IPS DF 6.9 (cell line): ENCODE measurements around the gene LSM6.

Experiments
- DNase-seq: peaks from one replicate; pipeline ENCODE4 v3.0.0-alpha.2; 2013; ENCODE audit warnings: low read depth, low spot score
- H3K27ac ChIP-seq: one replicate; pipeline ENCODE4 v1.5.1; 2013; ENCODE audit warnings: low read length, control low read depth
- H3K27me3 ChIP-seq: 2 replicates; pipeline ENCODE4 v1.6.1; 2013; ENCODE audit warnings: mild to moderate bottlenecking, low read length; ENCODE audit not compliant: control insufficient read depth, insufficient read depth
- H3K36me3 ChIP-seq: 2 replicates; pipeline ENCODE4 v1.6.1; 2013; ENCODE audit warnings: low read length; ENCODE audit not compliant: control insufficient read depth, insufficient read depth
- H3K4me1 ChIP-seq: 2 replicates; pipeline ENCODE4 v1.6.1; 2013; ENCODE audit warnings: low read length; ENCODE audit not compliant: control insufficient read depth, insufficient read depth
- H3K4me3 ChIP-seq: 2 replicates; pipeline ENCODE4 v1.5.1; 2013; ENCODE audit warnings: mild to moderate bottlenecking, low read length
- H3K9me3 ChIP-seq: 2 replicates; pipeline ENCODE4 v1.6.1; 2013; ENCODE audit warnings: low read length, inconsistent platforms; ENCODE audit not compliant: control insufficient read depth, insufficient read depth
- WGBS: extraction: QIAGEN DNeasy Blood & Tissue Kit; methylation state at CpG from one replicate; pipeline ENCODE4 v1.1.7; 2013; ENCODE audit warnings: mixed read lengths, missing lambda C conversion rate; ENCODE audit not compliant: insufficient read length, insufficient coverage; 5-methylcytosine and 5-hydroxymethylcytosine counted together

Gene LSM6

DNA sequence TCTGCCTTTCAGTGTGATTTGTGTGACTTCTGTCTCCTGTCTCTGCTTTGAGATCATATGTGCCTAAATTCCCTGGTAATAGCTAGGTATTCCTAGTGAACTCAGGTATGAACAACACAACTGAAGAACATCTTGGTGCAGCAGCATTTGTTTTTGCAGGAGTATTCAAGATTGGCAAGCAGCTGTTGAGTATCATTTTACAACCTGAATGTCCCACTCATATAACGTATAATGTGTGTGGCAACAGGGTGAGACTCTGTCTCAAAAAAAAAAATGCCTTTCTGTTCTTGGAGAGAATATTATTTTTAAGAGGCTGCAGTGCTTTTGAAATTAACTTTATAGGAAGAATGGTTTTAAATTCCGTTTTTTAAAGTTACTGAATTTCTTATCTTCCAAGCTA lies 7.7 kb downstream of the LSM6 start:
- no peak overlapping the region for H3K4me3 ChIP-seq
- H3K9me3 ChIP-seq, result no peaks in the 10 kb centered on the region
- H3K36me3 ChIP-seq, result peaks cover 2% of the 10 kb centered on the region; the same call in 1 of the 2 replicates
- DNase-seq, result no peak
- no CpG with 5 or more reads among the region's 2 CpGs for WGBS
- H3K27me3 ChIP-seq, result no peaks in the 10 kb centered on the region
- H3K4me1 ChIP-seq, result no peaks in the 10 kb centered on the region
- no peak overlapping the region for H3K27ac ChIP-seq

DNA sequence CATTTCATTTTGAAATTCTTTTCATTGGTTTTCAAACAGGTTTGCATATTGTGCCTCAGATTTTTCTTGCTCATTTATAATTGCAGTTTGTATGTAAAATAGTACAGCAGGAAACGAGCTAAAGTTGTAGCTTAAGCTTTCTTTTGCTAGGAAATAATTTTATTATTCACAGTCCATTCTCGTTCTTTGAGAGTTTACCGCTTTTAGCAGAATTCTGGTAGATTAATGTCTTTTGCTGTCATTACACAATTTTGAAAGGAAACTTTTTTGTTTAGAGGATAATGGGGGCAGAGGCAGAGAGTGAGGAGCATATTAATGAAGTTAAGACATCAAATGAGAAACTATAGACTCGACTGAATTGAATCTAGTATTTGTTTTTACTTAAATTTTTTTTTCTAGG lies 10.5 kb downstream of the LSM6 start:
- Histone ChIP-seq H3K27me3 (no peaks in the 10 kb centered on the region), H3K27ac (no peak overlapping the region), H3K36me3 (peaks cover 9% of the 10 kb centered on the region; the same call in 1 of the 2 replicates), H3K9me3 (no peaks in the 10 kb centered on the region), H3K4me1 (no peaks in the 10 kb centered on the region), H3K4me3 (no peak overlapping the region)
- no peak for DNase-seq
- no CpG with 5 or more reads among the region's 4 CpGs for WGBS

DNA sequence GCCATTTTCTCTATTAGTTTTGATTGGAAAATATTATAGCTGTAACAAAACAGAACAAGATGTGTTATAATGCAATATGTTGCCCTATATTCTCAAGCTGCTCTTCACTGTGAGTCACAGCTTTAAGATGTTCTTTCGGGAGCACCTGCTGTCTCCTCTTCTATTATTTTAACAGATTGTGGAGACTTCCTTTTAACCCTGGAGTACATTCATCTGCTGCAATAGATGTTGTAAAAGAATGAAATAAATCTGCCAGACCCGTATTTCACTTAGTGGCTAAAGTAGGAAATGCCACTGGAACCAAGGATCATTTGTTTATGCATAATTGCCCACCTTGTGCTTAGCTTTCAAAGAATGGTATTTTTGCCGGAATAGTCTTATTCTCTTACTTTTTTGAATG lies 11.1 kb downstream of the LSM6 start:
- H3K27ac ChIP-seq, result no peak overlapping the region
- DNase-seq, result no peak
- H3K9me3 ChIP-seq, result no peaks in the 10 kb centered on the region
- H3K27me3 ChIP-seq, result no peaks in the 10 kb centered on the region
- H3K36me3 ChIP-seq, result peaks cover 9% of the 10 kb centered on the region; the same call in 1 of the 2 replicates
- H3K4me3 ChIP-seq, result no peak overlapping the region
- H3K4me1 ChIP-seq, result no peaks in the 10 kb centered on the region
- WGBS, result no CpG with 5 or more reads among the region's 3 CpGs

DNA sequence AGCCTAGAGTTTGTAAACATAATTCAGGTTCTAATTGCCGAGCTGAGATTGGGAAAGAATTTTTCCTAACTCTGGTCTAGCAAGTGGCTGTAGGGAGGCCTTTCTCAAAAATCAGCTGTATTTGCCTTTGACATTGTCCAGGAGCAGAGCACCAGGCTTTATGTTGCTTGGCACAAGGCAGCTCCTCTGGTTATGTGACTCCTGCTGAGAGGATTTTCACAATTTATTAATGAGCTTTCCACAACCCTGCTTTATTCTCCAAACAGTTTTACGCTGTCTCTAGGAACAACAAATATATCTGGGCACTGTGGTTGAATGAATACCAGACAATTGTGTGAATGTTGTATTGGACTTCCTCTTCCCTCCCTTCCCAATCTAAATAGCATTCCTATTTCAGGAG lies 14.9 kb downstream of the LSM6 start:
- Histone ChIP-seq H3K27ac (no peak overlapping the region), H3K36me3 (peaks cover 12% of the 10 kb centered on the region; the same call in 1 of the 2 replicates), H3K9me3 (no peaks in the 10 kb centered on the region), H3K4me3 (no peak overlapping the region), H3K27me3 (no peaks in the 10 kb centered on the region), H3K4me1 (no peaks in the 10 kb centered on the region)
- DNase-seq, result no peak
- no CpG with 5 or more reads among the region's 2 CpGs for WGBS

DNA sequence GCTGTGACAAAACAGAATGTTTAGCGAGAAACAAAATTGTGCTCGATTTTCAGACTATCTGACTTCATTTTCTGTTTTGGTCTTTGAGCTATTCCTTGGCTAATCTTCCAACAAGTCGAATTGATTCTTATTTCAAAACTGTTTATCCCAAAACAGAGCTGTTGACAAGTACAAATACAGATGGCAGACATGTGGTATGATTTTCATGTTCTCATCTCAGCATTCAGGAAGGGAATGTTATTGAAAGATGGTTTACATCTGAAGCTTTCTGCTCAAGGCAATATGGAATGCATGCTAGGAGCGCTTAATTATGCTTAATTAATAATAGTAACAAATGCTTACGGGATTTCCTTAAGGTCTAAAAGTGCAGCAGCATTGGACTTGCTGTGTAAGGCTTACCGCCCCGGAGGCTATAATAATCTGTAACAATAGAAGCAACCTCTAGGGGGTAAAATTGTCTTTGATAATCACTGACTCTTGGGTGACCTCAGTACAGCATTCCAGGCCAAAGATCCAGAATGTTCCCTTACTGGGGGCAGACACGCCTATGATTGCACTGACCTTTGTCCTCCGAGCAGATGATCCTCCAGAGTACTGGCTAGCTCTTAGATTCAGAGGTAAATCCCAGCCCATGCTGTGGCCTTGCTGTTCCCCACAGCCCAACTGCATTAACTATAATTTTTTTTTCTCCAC lies 16.4 kb downstream of the LSM6 start:
- Histone ChIP-seq H3K4me3 (no peak overlapping the region), H3K36me3 (peaks cover 12% of the 10 kb centered on the region; the same call in 1 of the 2 replicates), H3K27ac (no peak overlapping the region), H3K9me3 (no peaks in the 10 kb centered on the region), H3K27me3 (no peaks in the 10 kb centered on the region), H3K4me1 (no peaks in the 10 kb centered on the region)
- no CpG with 5 or more reads among the region's 9 CpGs for WGBS
- DNase-seq, result no peak

DNA sequence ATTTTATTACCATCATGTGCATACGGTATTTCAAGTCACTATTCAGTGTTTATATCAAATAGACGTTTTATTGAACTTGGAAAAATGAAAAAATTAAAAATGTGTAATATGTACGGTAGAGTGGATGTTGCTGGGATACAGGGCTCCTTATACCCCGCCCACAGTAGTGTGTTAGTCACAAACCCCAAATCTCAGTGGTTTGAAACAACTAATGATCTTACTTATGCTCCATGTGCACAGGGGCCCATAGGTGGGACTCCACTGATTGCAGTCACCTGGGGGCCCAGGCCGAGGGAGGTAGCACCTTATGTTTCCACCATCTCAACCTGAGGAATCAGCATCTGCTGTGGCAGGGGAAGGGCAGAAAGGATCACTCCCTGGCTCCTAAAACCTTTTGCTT lies 18.1 kb downstream of the LSM6 start:
- WGBS, result 100% methylated on average over 2 of the region's 5 CpGs
- Histone ChIP-seq H3K27ac (no peak overlapping the region), H3K36me3 (peaks cover 10% of the 10 kb centered on the region; the same call in 1 of the 2 replicates), H3K27me3 (no peaks in the 10 kb centered on the region), H3K4me1 (no peaks in the 10 kb centered on the region), H3K9me3 (no peaks in the 10 kb centered on the region), H3K4me3 (no peak overlapping the region)
- no peak for DNase-seq

DNA sequence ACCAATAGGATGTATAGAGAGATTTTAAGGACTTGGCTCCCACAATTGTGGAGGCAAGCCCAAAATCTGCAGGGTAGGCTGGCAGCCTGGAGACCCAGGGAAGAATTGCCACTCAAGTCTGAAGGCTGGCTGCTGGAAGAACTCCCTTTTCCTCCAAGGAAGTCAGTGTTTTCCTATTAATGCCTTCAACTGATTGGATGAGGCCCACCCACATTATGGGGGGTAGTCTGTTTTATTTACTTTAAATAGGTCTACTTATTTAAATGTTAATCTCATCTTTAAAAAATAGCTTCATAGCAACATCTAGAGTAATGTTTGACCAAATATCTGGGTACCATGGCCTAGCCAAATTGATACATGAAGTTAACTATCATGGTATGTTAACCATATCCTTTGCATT lies 18.7 kb downstream of the LSM6 start:
- no peaks in the 10 kb centered on the region for H3K9me3 ChIP-seq
- H3K27ac ChIP-seq, result no peak overlapping the region
- H3K27me3 ChIP-seq, result no peaks in the 10 kb centered on the region
- no peak overlapping the region for H3K4me3 ChIP-seq
- DNase-seq, result no peak
- no peaks in the 10 kb centered on the region for H3K4me1 ChIP-seq
- H3K36me3 ChIP-seq, result peaks cover 7% of the 10 kb centered on the region; the same call in 1 of the 2 replicates

DNA sequence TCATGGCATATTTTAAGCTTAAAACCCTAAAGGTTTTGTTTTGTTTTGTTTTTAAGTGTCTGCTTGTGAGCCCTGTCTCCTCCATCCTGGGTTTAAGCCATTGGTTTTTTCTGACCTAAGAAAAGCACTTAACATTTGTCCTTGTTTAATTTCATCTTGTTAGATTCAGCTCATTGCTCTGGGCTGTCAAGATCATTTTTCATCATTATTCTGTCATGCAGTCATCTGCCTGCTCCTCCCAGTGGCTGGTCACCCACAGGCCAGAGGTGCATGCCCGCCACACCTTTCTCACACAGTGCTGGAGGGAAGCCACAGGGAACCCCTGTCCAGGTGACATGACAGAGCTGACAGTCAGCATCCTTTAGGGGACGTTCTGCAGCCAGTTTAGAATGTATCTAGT lies 27.1 kb downstream of the LSM6 start:
- Histone ChIP-seq H3K27me3 (no peaks in the 10 kb centered on the region), H3K9me3 (no peaks in the 10 kb centered on the region), H3K36me3 (no peaks in the 10 kb centered on the region), H3K27ac (no peak overlapping the region), H3K4me3 (no peak overlapping the region), H3K4me1 (no peaks in the 10 kb centered on the region)
- no peak for DNase-seq
- no CpG with 5 or more reads among the region's 2 CpGs for WGBS

DNA sequence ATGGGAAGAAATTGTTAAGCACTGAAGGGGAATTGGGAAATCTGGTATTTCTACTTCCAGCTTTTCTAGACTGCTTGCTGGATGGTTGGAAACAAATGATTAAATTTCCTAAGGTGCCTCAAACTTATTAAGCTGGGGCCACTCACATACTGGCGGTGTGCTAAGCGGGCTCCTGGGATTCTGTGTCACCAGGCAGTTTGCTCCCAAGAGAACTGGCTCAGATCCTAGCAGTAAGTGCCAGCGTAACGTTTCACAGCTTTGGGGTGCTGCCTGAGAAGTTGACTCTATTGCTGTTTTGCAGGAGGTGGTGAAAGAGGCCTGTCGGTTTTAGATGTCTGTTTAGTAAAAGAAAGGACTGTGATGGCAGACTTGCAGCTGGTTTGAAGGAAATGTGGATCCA lies 31.9 kb downstream of the LSM6 start:
- Histone ChIP-seq H3K27ac (no peak overlapping the region), H3K27me3 (no peaks in the 10 kb centered on the region), H3K4me1 (no peaks in the 10 kb centered on the region), H3K36me3 (no peaks in the 10 kb centered on the region), H3K4me3 (no peak overlapping the region), H3K9me3 (no peaks in the 10 kb centered on the region)
- no peak for DNase-seq
- WGBS, result no CpG with 5 or more reads among the region's 5 CpGs

DNA sequence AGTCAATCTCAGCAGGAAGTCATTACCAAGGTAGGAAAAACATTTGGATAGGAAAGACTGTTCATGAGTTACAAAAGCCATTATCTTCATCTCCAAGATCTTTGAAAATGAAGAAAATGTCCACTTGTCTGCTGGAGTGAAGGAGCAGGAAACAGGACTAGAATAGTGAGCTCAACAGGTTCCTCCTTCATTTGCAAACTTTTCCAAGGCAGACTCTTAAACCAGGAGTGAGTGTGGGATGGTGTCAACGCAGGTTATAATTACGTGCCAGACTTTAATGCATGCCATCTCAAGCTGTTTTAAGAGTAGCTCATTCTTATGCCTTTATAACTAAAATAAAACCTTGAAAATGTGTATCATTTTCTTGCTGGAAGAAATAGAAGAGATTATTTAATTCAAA lies 35.4 kb downstream of the LSM6 start:
- no peaks in the 10 kb centered on the region for H3K36me3 ChIP-seq
- H3K4me3 ChIP-seq, result no peak overlapping the region
- WGBS, result no CpG with 5 or more reads among the region's 2 CpGs
- no peak for DNase-seq
- no peaks in the 10 kb centered on the region for H3K9me3 ChIP-seq
- H3K27ac ChIP-seq, result no peak overlapping the region
- H3K27me3 ChIP-seq, result no peaks in the 10 kb centered on the region
- no peaks in the 10 kb centered on the region for H3K4me1 ChIP-seq

DNA sequence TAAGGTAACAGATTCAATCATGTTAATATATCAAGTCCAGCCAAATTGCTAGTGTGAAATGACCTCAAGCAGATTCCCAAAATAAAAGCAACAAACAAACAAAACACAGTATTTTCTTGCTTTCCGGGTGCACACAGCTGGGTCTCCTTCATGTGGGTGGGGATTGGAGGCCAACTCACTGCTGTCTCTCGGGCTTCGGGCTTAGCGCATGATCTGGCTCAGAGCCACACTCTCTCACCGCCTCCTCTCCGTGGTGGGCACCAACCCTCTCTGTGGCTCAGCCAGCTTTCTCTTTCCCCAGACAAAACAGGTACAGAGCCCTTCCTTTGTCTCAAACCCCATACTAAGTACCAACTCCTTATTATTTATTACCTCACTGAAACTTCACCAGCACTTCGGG lies 35.9 kb downstream of the LSM6 start:
- Histone ChIP-seq H3K27me3 (no peaks in the 10 kb centered on the region), H3K36me3 (no peaks in the 10 kb centered on the region), H3K27ac (no peak overlapping the region), H3K4me1 (no peaks in the 10 kb centered on the region), H3K4me3 (no peak overlapping the region), H3K9me3 (no peaks in the 10 kb centered on the region)
- no CpG with 5 or more reads among the region's 7 CpGs for WGBS
- no peak for DNase-seq
